HUES6 (cell line): ENCODE data around the gene MRPL53.

Experiments
- H3K27ac ChIP-seq: 2 replicates; pipeline ENCODE4 v1.7.0; 2013; ENCODE audit warnings: low read depth, mild to moderate bottlenecking, low read length, inconsistent platforms
- H3K27me3 ChIP-seq: 2 replicates; pipeline ENCODE4 v1.6.1; 2013; ENCODE audit warnings: low read length; ENCODE audit not compliant: control insufficient read depth, insufficient read depth
- H3K36me3 ChIP-seq: 2 replicates; pipeline ENCODE4 v1.6.1; 2013; ENCODE audit warnings: low read length; ENCODE audit not compliant: control insufficient read depth, insufficient read depth
- H3K4me1 ChIP-seq: 2 replicates; pipeline ENCODE4 v1.6.1; 2013; ENCODE audit warnings: low read length; ENCODE audit not compliant: control insufficient read depth, insufficient read depth
- H3K4me3 ChIP-seq: 2 replicates; pipeline ENCODE4 v1.5.1; 2013; ENCODE audit warnings: low read depth, low read length
- H3K9ac ChIP-seq: one replicate; pipeline ENCODE4 v1.6.1; 2013; ENCODE audit warnings: mild to moderate bottlenecking, low read length
- H3K9me3 ChIP-seq: 2 replicates; pipeline ENCODE4 v1.6.1; 2013; ENCODE audit warnings: low read depth, low read length; ENCODE audit not compliant: control insufficient read depth, insufficient read depth

MRPL53 gene

GRCh38 chr2:74428675-74429074, 43.8 kb downstream of the MRPL53 start:
- Histone ChIP-seq H3K36me3 (peaks cover 82% of the 10 kb centered on the region), H3K9ac (no peak overlapping the region), H3K9me3 (no peaks in the 10 kb centered on the region), H3K27me3 (no peaks in the 10 kb centered on the region), H3K27ac (no peak overlapping the region), H3K4me1 (no peaks in the 10 kb centered on the region), H3K4me3 (no peak overlapping the region)

GRCh38 chr2:74427551-74427950, 44.9 kb downstream of the MRPL53 start:
- H3K9ac ChIP-seq: no peak overlapping the region
- no peaks in the 10 kb centered on the region for H3K4me1 ChIP-seq
- no peaks in the 10 kb centered on the region for H3K9me3 ChIP-seq
- no peak overlapping the region for H3K4me3 ChIP-seq
- H3K27ac ChIP-seq: no peak overlapping the region
- peaks cover 10% of the 10 kb centered on the region; the same call in 1 of the 2 replicates for H3K27me3 ChIP-seq
- peaks cover 80% of the 10 kb centered on the region for H3K36me3 ChIP-seq

GRCh38 chr2:74426181-74426758, 46.2 kb downstream of the MRPL53 start:
- Histone ChIP-seq H3K4me1 (no peaks in the 10 kb centered on the region), H3K27ac (no peak overlapping the region), H3K9ac (no peak overlapping the region), H3K36me3 (peaks cover 68% of the 10 kb centered on the region), H3K27me3 (peaks cover 14% of the 10 kb centered on the region; the same call in 1 of the 2 replicates), H3K4me3 (no peak overlapping the region), H3K9me3 (no peaks in the 10 kb centered on the region)

GRCh38 chr2:74425523-74425922, 47.0 kb downstream of the MRPL53 start:
- Histone ChIP-seq H3K9ac (no peak overlapping the region), H3K36me3 (peaks cover 60% of the 10 kb centered on the region), H3K4me3 (no peak overlapping the region), H3K27me3 (peaks cover 21% of the 10 kb centered on the region; the same call in 1 of the 2 replicates), H3K27ac (no peak overlapping the region), H3K9me3 (no peaks in the 10 kb centered on the region), H3K4me1 (no peaks in the 10 kb centered on the region)

GRCh38 chr2:74424995-74425406, 47.5 kb downstream of the MRPL53 start:
- Histone ChIP-seq H3K27me3 (peaks cover 26% of the 10 kb centered on the region; the same call in 1 of the 2 replicates), H3K4me3 (no peak overlapping the region), H3K27ac (no peak overlapping the region), H3K4me1 (no peaks in the 10 kb centered on the region), H3K9ac (no peak overlapping the region), H3K9me3 (no peaks in the 10 kb centered on the region), H3K36me3 (peaks cover 55% of the 10 kb centered on the region)

GRCh38 chr2:74424139-74424992, 48.1 kb downstream of the MRPL53 start:
- Histone ChIP-seq H3K4me3 (no peak overlapping the region), H3K27me3 (peaks cover 26% of the 10 kb centered on the region; the same call in 1 of the 2 replicates), H3K4me1 (no peaks in the 10 kb centered on the region), H3K36me3 (peaks cover 49% of the 10 kb centered on the region), H3K9ac (no peak overlapping the region), H3K9me3 (no peaks in the 10 kb centered on the region), H3K27ac (no peak overlapping the region)

GRCh38 chr2:74423231-74424095, 49.0 kb downstream of the MRPL53 start:
- peaks cover 40% of the 10 kb centered on the region for H3K36me3 ChIP-seq
- H3K9ac ChIP-seq: no peak overlapping the region
- no peak overlapping the region for H3K27ac ChIP-seq

More at GRCh38 chr2:74423231-74424095, 49.0 kb downstream of the MRPL53 start:
- H3K27me3 ChIP-seq: peaks cover 26% of the 10 kb centered on the region; the same call in 1 of the 2 replicates
- H3K4me3 ChIP-seq: no peak overlapping the region
- H3K9me3 ChIP-seq: no peaks in the 10 kb centered on the region
- H3K4me1 ChIP-seq: no peaks in the 10 kb centered on the region
